GM12864 (cell line): ENCODE measurements around the gene HTR4.

Source experiments
- DNase-seq: peaks from one replicate; pipeline ENCODE4 v3.0.0-alpha.2; 2011; ENCODE audit warnings: low read depth
- H3K4me3 ChIP-seq: 2 replicates; pipeline ENCODE4 v1.5.1; 2011; ENCODE audit warnings: mild to moderate bottlenecking, low read depth, low read length, control low read depth
- TF ChIP-seq, protein P1 (sequence below): IDR thresholded peaks from 2 replicates; pipeline ENCODE4 v1.5.1; 2011; ENCODE audit warnings: low read depth, mild to moderate bottlenecking, moderate library complexity, low read length, control low read depth, inconsistent platforms; ENCODE audit errors: missing control alignments

HTR4 gene

DNA sequence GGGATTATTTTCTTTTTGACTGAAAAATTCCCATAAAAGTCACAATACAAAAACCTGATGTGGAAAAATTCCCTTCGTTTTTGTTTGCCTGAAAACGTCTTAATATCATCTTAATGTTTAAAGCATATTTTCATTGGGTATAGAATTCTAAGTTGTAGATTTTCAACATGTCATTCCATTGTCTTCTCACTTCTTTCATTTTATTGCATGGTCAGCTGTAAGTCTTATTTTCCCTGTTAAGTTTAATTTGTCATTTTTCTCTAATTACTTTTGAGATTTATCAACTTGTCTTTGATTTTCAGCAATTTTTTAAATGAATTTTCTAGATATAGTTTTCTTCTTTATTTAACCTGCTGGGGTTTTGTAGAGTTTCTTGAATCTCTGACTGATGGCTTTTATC lies 138.9 kb downstream of the HTR4 start:
- TF ChIP-seq, protein P1, sequence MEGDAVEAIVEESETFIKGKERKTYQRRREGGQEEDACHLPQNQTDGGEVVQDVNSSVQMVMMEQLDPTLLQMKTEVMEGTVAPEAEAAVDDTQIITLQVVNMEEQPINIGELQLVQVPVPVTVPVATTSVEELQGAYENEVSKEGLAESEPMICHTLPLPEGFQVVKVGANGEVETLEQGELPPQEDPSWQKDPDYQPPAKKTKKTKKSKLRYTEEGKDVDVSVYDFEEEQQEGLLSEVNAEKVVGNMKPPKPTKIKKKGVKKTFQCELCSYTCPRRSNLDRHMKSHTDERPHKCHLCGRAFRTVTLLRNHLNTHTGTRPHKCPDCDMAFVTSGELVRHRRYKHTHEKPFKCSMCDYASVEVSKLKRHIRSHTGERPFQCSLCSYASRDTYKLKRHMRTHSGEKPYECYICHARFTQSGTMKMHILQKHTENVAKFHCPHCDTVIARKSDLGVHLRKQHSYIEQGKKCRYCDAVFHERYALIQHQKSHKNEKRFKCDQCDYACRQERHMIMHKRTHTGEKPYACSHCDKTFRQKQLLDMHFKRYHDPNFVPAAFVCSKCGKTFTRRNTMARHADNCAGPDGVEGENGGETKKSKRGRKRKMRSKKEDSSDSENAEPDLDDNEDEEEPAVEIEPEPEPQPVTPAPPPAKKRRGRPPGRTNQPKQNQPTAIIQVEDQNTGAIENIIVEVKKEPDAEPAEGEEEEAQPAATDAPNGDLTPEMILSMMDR: no peak
- no peak for DNase-seq
- H3K4me3 ChIP-seq: no peak overlapping the region

DNA sequence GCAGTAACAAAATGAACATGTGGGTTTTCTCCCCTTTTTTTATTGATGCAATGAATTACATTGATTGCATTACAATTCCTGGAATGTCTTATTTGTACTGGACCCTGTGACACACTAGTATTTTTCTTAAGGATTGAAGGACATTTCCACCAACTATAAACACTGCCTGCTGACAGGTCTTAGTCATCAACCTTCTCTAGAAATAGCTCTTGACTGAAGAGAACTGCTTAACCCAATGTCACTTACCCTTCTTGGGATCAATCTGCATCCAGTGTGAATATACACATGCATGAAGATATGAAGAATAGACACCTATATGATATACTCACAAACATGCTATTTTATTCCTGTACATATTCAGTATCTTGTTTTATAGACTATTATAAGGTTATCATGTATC lies 140.0 kb downstream of the HTR4 start:
- H3K4me3 ChIP-seq: no peak overlapping the region
- DNase-seq: no peak
- TF ChIP-seq, protein P1: no peak

DNA sequence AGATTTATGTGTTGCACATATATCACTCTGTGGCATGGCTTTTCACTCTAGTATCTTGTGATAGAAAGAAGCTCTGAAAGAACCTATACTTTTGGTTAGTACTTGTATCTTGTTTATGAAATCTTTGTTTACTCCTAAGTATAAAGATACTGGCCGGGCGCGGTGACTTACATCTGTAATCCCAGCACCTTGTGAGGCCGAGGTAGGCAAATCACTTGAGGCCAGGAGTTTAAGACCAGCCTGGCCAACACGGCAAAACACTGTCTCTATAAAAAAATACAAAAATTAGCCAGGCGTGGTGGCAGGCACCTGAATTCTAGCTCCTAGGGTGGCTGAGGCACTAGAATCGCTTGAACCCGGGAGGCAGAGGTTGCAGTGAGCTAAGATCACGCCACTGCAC lies 141.8 kb downstream of the HTR4 start:
- no peak for DNase-seq
- TF ChIP-seq, protein P1: no peak
- no peak overlapping the region for H3K4me3 ChIP-seq

DNA sequence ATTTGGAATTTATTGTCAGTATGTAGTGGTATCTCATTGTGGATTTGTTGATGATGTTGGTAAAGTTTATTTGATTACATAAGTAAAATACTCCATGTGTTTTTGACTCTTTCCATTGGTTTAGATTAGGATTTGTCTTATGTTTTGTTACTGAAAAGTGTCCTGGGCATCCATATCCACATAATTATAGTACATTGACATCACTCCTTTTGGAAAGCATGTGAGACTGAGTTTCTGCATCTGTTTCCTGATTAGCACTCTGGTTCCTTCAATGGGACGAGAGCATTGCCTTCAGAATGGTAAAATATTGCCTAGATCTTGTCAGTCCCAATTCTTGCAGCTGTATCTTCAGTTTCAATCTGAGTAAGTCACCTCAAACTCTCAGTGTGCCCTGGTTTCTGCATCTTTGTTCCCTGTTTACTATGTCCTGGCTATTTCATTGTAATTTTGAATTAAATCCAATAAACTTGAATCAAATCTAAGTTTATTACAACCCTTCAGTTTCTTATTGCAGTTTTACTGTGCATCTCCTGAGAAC lies 142.4 kb downstream of the HTR4 start:
- no peak for DNase-seq
- TF ChIP-seq, protein P1: no peak
- no peak overlapping the region for H3K4me3 ChIP-seq

DNA sequence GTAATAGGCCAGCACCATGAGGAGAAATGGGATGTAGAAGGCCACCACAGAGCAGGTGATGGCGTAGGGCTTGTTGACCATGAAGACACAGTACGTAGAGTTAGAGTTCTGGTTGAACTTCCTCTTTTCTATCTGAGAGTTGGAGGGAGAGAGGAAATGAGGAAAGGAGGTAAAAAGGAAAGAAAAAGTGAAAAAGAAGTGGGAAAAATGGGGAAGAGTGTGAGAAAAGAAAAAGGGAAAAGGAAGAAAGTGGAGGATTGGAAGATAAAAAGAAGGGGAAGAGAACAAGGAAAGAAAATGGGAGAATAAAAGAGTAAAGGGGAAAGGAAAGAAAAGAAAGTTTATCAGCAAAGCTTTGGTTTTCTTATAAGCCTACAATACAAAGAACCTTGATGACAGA lies 144.4 kb downstream of the HTR4 start:
- TF ChIP-seq, protein P1: no peak
- no peak overlapping the region for H3K4me3 ChIP-seq
- no peak for DNase-seq

DNA sequence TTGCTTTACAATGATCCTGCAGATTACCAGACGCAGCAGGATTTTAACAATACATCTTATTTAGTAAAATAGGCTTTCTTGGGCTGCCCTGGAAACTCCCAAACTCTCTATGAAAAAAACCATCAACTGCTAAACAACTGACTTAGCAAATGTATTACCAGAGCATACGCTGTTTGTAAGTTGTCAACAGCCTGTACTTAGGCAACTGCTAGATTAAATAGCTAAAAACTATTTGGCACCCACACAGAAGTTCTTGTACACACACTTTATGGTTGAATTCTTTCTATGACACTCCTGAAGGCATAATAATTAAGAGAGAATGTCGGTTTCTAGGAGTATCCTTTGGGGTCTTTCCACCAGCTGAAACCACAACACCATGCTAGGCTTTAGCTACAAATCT lies 146.7 kb downstream of the HTR4 start:
- no peak overlapping the region for H3K4me3 ChIP-seq
- TF ChIP-seq, protein P1: no peak
- no peak for DNase-seq

DNA sequence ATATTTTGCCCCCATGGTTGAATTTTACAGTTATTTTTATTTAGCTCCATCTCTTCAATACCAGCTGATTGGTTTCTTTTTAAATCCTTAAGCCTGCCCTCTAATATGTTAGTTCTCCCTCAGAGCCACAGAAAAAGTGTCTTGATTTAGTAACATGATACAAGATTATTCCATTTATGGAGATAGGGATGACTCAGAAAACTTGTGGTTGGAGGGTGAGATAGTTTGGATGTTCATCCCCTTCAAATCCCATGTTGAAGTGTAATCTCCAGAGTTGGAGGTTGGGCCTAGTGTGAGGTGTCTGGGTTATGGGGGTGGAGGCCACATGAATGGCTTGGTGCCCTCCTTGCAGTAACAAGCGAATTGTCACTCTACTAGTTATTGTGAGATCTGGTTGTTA lies 154.9 kb downstream of the HTR4 start:
- TF ChIP-seq, protein P1: no peak
- H3K4me3 ChIP-seq: no peak overlapping the region
- DNase-seq: no peak
